GM18909 (cell line): Measurements from ENCODE around the gene OSBPL5.
"Not testable (repeated sequence)": the region's sequence is repeated elsewhere in the genome, so short reads cannot be mapped to it uniquely, and the experiment has no call there.

Source experiments
- ATAC-seq: cut with Tn5 transposase; IDR thresholded peaks from one replicate; pipeline ENCODE4 v1.9.1; 2021; ENCODE audit warnings: mild to moderate bottlenecking; ENCODE audit not compliant: unreplicated experiment, poor library complexity

OSBPL5 gene

DNA sequence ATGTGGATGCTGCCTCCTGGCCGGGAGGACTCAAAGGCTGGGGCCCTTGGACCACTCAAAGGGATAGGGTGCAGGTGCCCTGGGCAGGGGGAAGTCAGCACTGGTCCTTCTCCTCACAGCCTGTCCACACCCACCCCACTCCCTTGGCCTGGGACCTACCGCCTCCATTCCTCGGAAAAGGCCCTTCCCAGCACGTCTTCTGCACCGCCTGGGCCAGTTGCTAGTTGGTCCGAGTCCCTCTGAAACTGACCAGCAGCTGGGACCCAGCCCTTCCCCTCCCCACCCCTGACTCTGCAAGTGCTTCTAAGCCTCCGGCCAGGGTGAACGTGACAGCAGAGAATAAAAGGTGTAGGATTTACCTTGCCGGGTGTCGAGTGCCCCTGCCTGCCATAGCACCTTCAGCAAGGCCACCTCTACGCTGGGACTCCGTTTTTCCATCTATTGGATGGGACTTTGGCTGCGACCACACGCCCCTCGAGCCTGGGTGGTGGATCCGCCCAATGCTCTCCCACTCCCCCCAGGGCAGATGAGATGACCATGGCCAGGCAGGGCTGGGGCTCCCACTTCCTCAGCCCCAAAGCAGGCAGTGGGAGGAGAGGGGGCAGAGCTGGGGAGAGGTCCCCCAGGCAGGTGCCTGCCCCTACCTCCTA, 37.3 kb downstream of the OSBPL5 start:
- ATAC-seq = no peak

- ATAC-seq = no peak
Measured at GRCh38 chr11:3126901-3127691, 38.0 kb downstream of the OSBPL5 start.

DNA sequence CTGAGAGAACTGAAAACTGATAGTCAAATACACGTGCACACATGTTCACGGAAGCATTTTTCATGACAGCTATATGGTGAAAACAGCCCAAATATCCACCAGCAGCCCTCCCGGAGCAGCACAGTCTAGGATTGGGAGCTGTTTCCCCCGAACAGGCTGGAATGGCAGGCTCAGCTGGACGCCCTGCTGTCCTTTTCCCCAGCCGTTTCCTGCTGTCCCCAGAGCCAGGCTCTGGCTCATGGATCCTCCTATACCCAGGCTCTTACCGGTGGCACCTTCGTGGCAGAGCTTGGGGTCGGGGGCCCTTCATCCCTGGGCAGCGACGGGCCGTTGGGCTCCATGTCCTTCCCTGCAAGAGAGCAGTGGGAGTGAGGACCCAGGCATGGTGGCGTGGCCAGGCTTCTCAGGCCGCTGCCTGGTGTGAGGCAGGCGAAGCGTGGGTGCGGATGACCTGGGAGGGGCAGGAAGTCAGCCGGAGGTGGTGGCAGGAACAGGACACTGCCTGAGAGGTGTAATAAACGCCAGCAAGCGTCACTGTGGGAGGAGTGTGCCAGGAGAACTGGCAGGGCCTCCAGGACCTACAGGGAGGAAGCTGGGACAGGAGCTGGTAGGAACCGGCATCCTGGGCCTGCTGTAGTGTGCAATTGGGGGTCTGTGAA, 38.8 kb downstream of the OSBPL5 start:
- no peak for ATAC-seq

GRCh38 chr11:3124821-3125220, 40.3 kb downstream of the OSBPL5 start:
- ATAC-seq = no peak

DNA sequence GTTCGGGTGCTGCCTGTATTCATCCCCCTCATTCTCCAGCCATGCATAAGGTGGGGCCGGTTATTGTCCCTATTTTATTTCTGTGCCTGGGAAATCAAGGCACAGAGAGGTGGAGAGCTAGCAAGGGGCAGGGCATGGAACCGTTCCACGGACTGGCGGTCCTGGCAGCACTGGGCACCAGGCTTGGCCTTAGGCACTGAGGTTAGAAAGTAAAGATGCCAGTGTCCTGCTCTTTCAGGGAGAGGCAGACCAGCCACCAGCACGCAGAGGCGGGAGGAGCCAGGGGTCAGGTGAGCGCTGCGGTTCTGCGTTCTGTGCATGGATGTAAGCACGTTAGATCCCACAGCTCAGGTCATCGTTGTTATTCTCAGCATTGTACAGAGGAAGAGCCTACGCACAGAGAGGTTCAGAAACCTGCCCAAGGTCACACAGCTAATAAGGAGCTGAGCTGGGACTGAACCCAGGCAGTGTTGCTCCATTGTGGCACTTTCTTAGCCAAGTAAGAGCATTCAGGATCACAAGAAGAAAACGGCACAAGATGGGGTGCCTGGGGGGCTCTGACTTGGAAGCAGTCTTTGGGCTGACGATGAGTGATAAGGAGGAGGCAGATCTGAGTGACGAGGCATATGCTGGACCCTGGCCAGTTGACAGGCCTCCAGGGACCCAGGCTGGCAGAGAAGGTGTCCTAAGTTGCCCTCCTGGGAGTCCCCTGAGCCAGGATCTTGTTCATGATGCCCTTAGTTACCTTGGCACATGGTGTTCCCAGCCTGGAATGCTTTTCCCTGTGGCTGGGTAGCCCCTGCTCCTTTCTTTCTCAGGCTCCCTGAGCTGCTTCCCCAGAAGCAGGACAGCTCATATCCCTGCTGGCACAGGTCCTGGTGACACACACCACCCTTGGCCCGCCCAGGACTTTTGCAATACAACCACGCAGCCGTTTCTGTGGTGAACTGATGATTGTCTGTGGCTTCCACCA, 41.1 kb downstream of the OSBPL5 start:
- no peak for ATAC-seq

GRCh38 chr11:3123305-3123704, 41.8 kb downstream of the OSBPL5 start:
- no peak for ATAC-seq

DNA sequence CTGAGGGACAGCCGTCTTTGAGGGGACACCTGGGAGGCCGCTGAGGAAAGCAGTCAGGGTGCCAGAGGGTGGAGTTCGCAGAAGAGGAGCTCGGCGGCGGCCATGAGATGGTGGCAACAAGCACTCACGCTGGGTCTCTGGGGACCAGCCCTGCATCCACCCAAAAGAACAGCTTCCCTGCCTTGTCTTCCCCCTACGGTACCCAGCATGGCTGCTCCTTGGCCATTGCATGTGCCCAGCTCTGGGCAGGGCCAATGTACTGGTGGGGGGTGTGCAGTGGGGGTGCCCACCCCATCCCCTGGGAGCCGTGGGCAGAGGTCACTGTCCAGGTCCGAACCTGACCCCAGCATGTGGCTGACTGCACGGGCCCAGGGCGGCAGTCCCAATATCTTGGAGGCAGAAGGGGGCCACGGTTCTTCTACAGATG, 42.3 kb downstream of the OSBPL5 start:
- ATAC-seq = no peak

DNA sequence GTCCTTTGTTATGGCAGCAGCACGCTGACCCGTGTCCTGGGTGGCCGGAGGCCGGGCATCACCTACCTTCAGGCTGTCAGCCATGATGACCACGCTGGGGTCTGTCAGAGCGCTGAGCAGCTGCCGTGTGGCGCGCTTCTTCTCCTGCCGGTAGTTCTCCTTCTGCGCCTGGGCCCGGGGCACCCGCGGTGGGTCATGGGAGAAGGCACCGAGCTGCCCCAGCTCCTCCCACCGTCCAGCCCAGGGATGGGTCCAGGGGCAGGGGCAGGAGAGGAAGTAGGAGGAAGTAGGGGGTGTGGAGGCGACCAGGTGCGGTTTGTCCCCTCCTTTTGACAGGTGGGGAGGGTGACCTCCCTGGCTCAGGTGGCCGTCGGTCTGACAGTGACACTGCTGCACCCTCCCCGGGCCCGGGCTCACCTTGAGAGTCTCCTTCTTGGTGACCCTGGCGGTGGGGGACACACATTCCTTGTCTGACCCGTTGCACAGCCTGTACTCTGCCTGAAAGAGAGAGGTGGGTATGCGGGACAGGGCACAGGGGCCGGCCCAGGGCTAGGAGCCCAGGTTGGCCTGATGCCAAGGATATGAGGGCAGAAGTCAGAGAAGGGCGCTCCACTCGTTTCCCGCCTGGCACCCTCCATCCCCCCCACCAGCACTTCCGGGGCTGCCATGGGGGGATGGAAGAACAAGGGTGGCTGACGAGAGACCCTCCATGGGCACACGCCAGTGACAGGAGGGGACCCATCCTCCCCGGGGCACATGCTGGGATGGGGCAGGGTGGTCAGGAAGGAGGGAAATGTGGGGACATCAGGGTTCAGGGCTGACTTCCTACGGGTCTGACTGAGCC, 43.0 kb downstream of the OSBPL5 start:
- no peak for ATAC-seq

GRCh38 chr11:3121416-3121815, 43.7 kb downstream of the OSBPL5 start:
- no peak for ATAC-seq

- ATAC-seq = no peak
Measured at GRCh38 chr11:3120071-3120792, 44.9 kb downstream of the OSBPL5 start.

GRCh38 chr11:3119141-3119821, 45.8 kb downstream of the OSBPL5 start:
- no peak for ATAC-seq

DNA sequence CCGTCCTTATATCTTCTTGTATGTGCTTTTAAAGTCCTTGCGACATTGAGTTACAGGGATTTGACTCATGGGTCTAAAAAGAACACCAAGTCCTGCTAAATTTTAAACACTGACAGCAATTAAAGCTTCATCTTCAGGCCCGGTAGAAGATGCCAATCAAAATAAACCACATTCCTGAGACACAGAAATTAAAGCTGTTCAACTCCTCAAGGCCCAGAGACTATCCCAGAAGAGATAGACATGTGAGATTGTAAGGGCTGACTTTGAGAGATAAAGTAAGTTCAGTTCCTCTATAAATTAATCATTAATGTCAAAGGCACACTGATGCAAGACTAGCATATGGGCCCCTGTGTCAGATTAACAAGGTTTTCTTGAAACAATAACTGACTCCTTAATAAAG, 49.8 kb downstream of the OSBPL5 start:
- ATAC-seq = no peak

DNA sequence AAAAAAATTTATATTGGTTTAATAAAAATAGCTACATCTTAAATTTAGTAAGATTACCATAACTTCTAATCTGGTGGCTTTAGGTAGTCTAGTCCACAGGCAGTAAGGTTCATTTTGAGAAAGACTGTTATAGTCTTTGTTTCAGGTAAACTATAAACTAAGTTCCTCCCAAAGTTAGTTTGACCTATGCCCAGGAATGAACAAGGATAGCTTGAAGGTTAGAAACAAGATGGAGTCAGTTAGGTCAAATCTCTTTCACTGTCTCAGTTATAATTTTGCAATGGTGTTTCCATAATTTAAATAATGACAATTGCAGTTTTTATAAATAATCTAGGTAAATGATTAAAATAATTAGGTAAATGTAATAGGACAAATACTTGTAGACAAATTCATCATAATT, 51.4 kb downstream of the OSBPL5 start:
- not testable (repeated sequence) for ATAC-seq

- no peak for ATAC-seq
Measured at GRCh38 chr11:3111919-3112690, 53.0 kb downstream of the OSBPL5 start.

GRCh38 chr11:3111466-3111865, 53.6 kb downstream of the OSBPL5 start:
- ATAC-seq = no peak

DNA sequence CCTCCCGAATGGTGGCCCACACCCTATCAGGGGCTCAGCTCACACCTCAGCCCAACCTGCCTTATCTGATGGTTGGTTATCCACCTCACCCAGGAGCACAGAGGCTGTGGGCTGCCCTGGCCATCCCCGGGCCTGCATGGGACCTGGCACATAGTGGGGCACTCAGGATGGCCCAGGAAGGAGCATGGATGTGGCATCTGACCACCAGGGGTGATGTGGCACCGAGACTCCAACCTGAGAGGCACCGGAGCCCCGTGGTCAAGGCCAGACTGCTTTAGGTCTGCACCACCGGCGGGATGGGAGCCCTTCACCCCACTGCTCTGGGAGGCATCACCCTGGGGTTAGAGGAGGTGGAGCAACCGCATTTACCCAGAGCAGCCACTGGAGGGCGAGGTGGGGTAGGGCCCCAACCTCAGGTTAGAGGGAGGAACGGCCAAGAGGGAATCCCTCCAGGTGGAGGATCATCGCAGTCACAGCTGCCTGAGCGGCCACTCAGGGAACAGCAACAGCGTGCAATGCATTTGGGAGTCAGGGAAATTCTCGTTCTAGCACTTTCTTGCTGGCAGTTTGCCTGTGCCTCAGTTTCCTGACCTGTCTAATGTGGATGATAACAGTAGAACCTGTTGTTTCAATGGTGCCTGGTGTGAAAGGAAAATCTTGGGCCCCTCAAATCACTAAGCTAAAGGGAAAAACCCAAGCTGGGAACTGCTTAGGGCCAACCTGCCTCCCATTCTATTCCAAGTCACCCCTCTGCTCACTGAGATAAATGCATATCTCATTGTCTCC, 55.0 kb downstream of the OSBPL5 start:
- no peak for ATAC-seq

GRCh38 chr11:3109434-3109833, 55.7 kb downstream of the OSBPL5 start:
- ATAC-seq = no peak
